ENCODE measurements around the gene ADRA1B. TPM values are rescaled to one million over a fixed set of nuclear protein-coding genes. Genes with fewer than 3 reads are reported as not detected.

ADRA1B gene
- polyA plus RNA-seq, 2 of the 4 experiments (the other 2 are of a cell fraction) = 4.4 to 8.5 TPM

DNA sequence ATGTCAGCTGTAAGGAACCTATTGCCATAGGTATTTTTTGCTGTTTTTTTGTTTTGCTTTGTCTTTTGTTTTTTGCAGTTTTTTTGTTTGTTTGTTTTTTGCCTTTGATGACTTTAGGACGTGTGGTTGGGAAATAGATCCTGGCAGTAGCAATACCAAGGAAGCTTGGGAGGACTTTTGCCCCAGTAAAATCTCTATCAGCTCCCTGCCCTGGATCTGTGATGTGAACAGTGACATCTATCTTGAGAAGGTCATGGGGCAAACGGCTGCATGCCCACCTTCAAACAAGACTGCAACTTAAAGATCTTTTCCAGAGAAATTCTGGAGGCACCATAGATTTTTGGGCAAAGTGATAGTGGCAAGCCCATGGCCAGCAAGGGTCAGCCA, 5.4 kb upstream of the ADRA1B start:
- FAIRE-seq = no peak
- Histone ChIP-seq H3K4me3 (no peak overlapping the region), H3K4me1 (peaks cover 97% of the 10 kb centered on the region), H3K4me2 (peak overlapping the region; percentile 75), H3K9me3 (no peaks in the 10 kb centered on the region), H3K27ac (peak overlapping the region; percentile 89 to 96)
- 2% methylated on average over 2 of the region's 2 CpGs for WGBS (ENCODE audit: missing lambda C conversion rate)
- peak in 1 of 2 experiments; percentile 29 for DNase-seq (ENCODE audit: low read depth in 1 of 2, low spot score in 1 of 2)
- POLR2A ChIA-PET = no interaction called here
- CTCF ChIA-PET = interaction anchor here (1.4 to 16.6 kb wide), 2 partner anchors 76 to 464 kb away, joined by 5 to 220 read pairs; no protein-coding TSS in a partner anchor
- no peak for TF ChIP-seq FOSB (CRISPR knock-in tag; IDR thresholded peaks at IDR 0.05)
- no peak for TF ChIP-seq ESRRA (IDR thresholded peaks at IDR 0.05; ENCODE audit: borderline replicate concordance, low read length)
- TF ChIP-seq RCOR1 (IDR thresholded peaks at IDR 0.05; ENCODE audit: low read depth, low read length) = no peak
- no peak for TF ChIP-seq BHLHE40 (IDR thresholded peaks at IDR 0.05; ENCODE audit: low read depth, low read length)
- TF ChIP-seq ZSCAN20 (CRISPR knock-in tag; IDR thresholded peaks at IDR 0.05) = no peak
- TF ChIP-seq PHF8 (IDR thresholded peaks at IDR 0.05; ENCODE audit: borderline replicate concordance, low read depth) = no peak
- TF ChIP-seq POLR2A (IDR thresholded peaks at IDR 0.05; ENCODE audit: low read length) = no peak
- ATAC-seq = no peak

DNA sequence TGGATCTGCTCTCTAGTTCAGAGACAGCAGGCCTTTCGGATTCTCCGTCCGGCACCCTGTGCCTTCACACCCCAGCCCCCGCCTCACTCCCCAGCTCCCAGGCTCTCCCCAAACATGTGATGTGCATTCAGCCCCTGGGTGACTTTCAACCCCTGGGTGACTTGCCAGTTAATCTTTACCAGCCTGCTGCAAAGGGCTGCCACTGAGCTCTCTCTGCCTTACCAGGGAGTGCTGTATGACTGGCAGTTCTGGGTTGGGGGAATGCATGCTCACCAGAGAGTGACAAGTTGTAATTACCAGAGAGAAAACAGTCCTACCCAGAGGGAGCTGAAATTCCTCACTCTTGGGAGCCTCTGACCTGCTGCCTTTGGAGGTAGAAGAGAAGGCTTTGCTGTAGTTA, 4.9 kb upstream of the ADRA1B start:
- Histone ChIP-seq H3K4me3 (no peak overlapping the region), H3K4me1 (peaks cover 92% of the 10 kb centered on the region), H3K4me2 (peak overlapping the region; percentile 75), H3K9me3 (no peaks in the 10 kb centered on the region), H3K27ac (peak overlapping the region; percentile 89 to 96)
- 12% methylated on average over 4 of the region's 4 CpGs for WGBS (ENCODE audit: missing lambda C conversion rate)
- ATAC-seq (peak; percentile 1 to 46; a peak in 4 of 6 replicates), DNase-seq (ENCODE audit: low read depth in 1 of 2, low spot score in 1 of 2) (peak; percentile 58 to 84), FAIRE-seq (no peak)
- ChIA-PET POLR2A (interaction anchor here (0.5 to 0.6 kb wide), 2 partner anchors 138 to 526 kb away, joined by 3 to 4 read pairs; no protein-coding TSS in a partner anchor), CTCF (interaction anchor here (1.4 to 16.6 kb wide), 3 partner anchors 76 to 464 kb away, joined by 5 to 220 read pairs (median 25); no protein-coding TSS in a partner anchor)
- TF ChIP-seq, protein P1, sequence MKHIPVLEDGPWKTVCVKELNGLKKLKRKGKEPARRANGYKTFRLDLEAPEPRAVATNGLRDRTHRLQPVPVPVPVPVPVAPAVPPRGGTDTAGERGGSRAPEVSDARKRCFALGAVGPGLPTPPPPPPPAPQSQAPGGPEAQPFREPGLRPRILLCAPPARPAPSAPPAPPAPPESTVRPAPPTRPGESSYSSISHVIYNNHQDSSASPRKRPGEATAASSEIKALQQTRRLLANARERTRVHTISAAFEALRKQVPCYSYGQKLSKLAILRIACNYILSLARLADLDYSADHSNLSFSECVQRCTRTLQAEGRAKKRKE (CRISPR knock-in tag; IDR thresholded peaks at IDR 0.05; ENCODE audit: low read depth) = peak; percentile 69; the same call in 1 of the 2 replicates
- peak; percentile 47; the same call in 1 of the 2 replicates for TF ChIP-seq GATA3 (IDR thresholded peaks at IDR 0.05; ENCODE audit: borderline replicate concordance)
- TF ChIP-seq, protein P2, sequence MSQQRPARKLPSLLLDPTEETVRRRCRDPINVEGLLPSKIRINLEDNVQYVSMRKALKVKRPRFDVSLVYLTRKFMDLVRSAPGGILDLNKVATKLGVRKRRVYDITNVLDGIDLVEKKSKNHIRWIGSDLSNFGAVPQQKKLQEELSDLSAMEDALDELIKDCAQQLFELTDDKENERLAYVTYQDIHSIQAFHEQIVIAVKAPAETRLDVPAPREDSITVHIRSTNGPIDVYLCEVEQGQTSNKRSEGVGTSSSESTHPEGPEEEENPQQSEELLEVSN (IDR thresholded peaks at IDR 0.05; ENCODE audit: borderline replicate concordance, low read depth) = peak; percentile 85
- TF ChIP-seq ZNF302 (CRISPR knock-in tag; IDR thresholded peaks at IDR 0.05) = no peak
- TF ChIP-seq EP300 (IDR thresholded peaks at IDR 0.05) = peak in 1 of 2 experiments; percentile 36; a peak in 1 of 5 replicates
- peak; percentile 4 to 23; a peak in 1 of 5 replicates for TF ChIP-seq RAD21 (conservative IDR thresholded peaks at IDR 0.05 in 1 of 2, IDR thresholded peaks at IDR 0.05 in 1 of 2)
- TF ChIP-seq FOSL2 (IDR thresholded peaks at IDR 0.05) = no peak
- TF ChIP-seq FOSL2 (CRISPR knock-in tag; IDR thresholded peaks at IDR 0.05) = peak; percentile 45
- TF ChIP-seq, protein P3, sequence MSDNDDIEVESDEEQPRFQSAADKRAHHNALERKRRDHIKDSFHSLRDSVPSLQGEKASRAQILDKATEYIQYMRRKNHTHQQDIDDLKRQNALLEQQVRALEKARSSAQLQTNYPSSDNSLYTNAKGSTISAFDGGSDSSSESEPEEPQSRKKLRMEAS (IDR thresholded peaks at IDR 0.05) = peak; percentile 88
- no peak for TF ChIP-seq TP53 (CRISPR knock-in tag; IDR thresholded peaks at IDR 0.05)
- no peak for TF ChIP-seq CBX2 (IDR thresholded peaks at IDR 0.05; ENCODE audit: borderline replicate concordance, low read depth)
- TF ChIP-seq HOXB13 (CRISPR knock-in tag; IDR thresholded peaks at IDR 0.05; ENCODE audit: low read depth) = 0 out of 2 replicates have a peak, but pooled peaks have one; percentile 31
- TF ChIP-seq MYC (IDR thresholded peaks at IDR 0.05; ENCODE audit: borderline replicate concordance, low read length) = no peak
- TF ChIP-seq POLR2AphosphoS2 (conservative IDR thresholded peaks at IDR 0.05; ENCODE audit: low read length) = no peak
- no peak for TF ChIP-seq HEYL (CRISPR knock-in tag; IDR thresholded peaks at IDR 0.05)
- TF ChIP-seq, protein P4, sequence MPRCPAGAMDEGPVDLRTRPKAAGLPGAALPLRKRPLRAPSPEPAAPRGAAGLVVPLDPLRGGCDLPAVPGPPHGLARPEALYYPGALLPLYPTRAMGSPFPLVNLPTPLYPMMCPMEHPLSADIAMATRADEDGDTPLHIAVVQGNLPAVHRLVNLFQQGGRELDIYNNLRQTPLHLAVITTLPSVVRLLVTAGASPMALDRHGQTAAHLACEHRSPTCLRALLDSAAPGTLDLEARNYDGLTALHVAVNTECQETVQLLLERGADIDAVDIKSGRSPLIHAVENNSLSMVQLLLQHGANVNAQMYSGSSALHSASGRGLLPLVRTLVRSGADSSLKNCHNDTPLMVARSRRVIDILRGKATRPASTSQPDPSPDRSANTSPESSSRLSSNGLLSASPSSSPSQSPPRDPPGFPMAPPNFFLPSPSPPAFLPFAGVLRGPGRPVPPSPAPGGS (IDR thresholded peaks at IDR 0.05) = no peak
- 0 out of 2 replicates have a peak, but pooled peaks have one; percentile 43 for TF ChIP-seq HOXA7 (CRISPR knock-in tag; IDR thresholded peaks at IDR 0.05)
- TF ChIP-seq MAFK (IDR thresholded peaks at IDR 0.05; ENCODE audit: partially characterized antibody) = peak; percentile 24
- TF ChIP-seq, protein P5, sequence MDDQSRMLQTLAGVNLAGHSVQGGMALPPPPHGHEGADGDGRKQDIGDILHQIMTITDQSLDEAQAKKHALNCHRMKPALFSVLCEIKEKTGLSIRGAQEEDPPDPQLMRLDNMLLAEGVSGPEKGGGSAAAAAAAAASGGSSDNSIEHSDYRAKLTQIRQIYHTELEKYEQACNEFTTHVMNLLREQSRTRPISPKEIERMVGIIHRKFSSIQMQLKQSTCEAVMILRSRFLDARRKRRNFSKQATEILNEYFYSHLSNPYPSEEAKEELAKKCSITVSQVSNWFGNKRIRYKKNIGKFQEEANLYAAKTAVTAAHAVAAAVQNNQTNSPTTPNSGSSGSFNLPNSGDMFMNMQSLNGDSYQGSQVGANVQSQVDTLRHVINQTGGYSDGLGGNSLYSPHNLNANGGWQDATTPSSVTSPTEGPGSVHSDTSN (IDR thresholded peaks at IDR 0.05) = 0 out of 2 replicates have a peak, but pooled peaks have one; percentile 39
- TF ChIP-seq, protein P6, sequence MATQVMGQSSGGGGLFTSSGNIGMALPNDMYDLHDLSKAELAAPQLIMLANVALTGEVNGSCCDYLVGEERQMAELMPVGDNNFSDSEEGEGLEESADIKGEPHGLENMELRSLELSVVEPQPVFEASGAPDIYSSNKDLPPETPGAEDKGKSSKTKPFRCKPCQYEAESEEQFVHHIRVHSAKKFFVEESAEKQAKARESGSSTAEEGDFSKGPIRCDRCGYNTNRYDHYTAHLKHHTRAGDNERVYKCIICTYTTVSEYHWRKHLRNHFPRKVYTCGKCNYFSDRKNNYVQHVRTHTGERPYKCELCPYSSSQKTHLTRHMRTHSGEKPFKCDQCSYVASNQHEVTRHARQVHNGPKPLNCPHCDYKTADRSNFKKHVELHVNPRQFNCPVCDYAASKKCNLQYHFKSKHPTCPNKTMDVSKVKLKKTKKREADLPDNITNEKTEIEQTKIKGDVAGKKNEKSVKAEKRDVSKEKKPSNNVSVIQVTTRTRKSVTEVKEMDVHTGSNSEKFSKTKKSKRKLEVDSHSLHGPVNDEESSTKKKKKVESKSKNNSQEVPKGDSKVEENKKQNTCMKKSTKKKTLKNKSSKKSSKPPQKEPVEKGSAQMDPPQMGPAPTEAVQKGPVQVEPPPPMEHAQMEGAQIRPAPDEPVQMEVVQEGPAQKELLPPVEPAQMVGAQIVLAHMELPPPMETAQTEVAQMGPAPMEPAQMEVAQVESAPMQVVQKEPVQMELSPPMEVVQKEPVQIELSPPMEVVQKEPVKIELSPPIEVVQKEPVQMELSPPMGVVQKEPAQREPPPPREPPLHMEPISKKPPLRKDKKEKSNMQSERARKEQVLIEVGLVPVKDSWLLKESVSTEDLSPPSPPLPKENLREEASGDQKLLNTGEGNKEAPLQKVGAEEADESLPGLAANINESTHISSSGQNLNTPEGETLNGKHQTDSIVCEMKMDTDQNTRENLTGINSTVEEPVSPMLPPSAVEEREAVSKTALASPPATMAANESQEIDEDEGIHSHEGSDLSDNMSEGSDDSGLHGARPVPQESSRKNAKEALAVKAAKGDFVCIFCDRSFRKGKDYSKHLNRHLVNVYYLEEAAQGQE (IDR thresholded peaks at IDR 0.05) = no peak
- no peak for TF ChIP-seq FOSB (CRISPR knock-in tag; IDR thresholded peaks at IDR 0.05)
- TF ChIP-seq NFE2L2 (conservative IDR thresholded peaks at IDR 0.05; ENCODE audit: low read length) = no peak

All from A549 (cell line).